ENCODE measurements around the gene CACNA1A. TPM values are rescaled to one million over a fixed set of nuclear protein-coding genes. Genes with fewer than 3 reads are reported as not detected.

CACNA1A gene
- total and polyA plus RNA-seq, 8 donors, result 0.58 to 12.5 (median 3.8) TPM; not detected in 1

GRCh38 chr19:13214036-13214730 lies 292.1 kb downstream of the CACNA1A start:
- Histone ChIP-seq H3K4me1 (peaks cover 0 to 3% (median 1%) of the 10 kb centered on the region in 4 donors), H3K27me3 (no peaks in the 10 kb centered on the region), H3K27ac (no peak overlapping the region), H3K36me3 (no peaks in the 10 kb centered on the region), H3K9me3 (no peaks in the 10 kb centered on the region), H3K4me3 (no peak overlapping the region)
- intact Hi-C loops (cut with DNase I; ENCODE audit: low total_unique reads), result no loop called here
- TF ChIP-seq CTCF (IDR thresholded peaks at IDR 0.05) (no peak), EP300 (IDR thresholded peaks at IDR 0.05) (no peak), POLR2A (IDR thresholded peaks at IDR 0.05) (no peak), POLR2AphosphoS5 (IDR thresholded peaks at IDR 0.05) (no peak)
- 91 to 96% (median 92%) methylated on average over 12 to 19 of the region's 19 CpGs for WGBS, 5 donors
- no peak for DNase-seq

- intact Hi-C loops (cut with DNase I; ENCODE audit: low total_unique reads), result no loop called here
- Histone ChIP-seq H3K36me3 (no peaks in the 10 kb centered on the region), H3K4me3 (no peak overlapping the region), H3K27ac (no peak overlapping the region), H3K27me3 (no peaks in the 10 kb centered on the region), H3K4me1 (peaks cover 0 to 12% (median 8%) of the 10 kb centered on the region in 4 donors), H3K9me3 (no peaks in the 10 kb centered on the region)
- WGBS, 5 donors, result 58 to 68% (median 63%) methylated on average over 7 of the region's 7 CpGs
- no peak for TF ChIP-seq POLR2AphosphoS5 (IDR thresholded peaks at IDR 0.05)
- peak in 5 of 7 experiments; percentile 3 to 59 (median 28) for TF ChIP-seq CTCF (IDR thresholded peaks at IDR 0.05)
- peak; percentile 75 to 76 for DNase-seq
These were observed 293.4 kb downstream of the CACNA1A start for GRCh38 chr19:13212759-13213330.

GRCh38 chr19:13211426-13212308 lies 294.6 kb downstream of the CACNA1A start:
- Histone ChIP-seq H3K9me3 (no peaks in the 10 kb centered on the region), H3K36me3 (no peaks in the 10 kb centered on the region), H3K27ac (no peak overlapping the region), H3K4me1 (peaks cover 4 to 22% (median 17%) of the 10 kb centered on the region in 4 donors), H3K4me3 (no peak overlapping the region), H3K27me3 (no peaks in the 10 kb centered on the region)
- DNase-seq, result no peak
- 87 to 93% (median 90%) methylated on average over 7 to 16 of the region's 16 CpGs for WGBS, 5 donors
- intact Hi-C loops (cut with DNase I; ENCODE audit: low total_unique reads), result no loop called here
- no peak for TF ChIP-seq POLR2AphosphoS5 (IDR thresholded peaks at IDR 0.05)
- no peak for TF ChIP-seq POLR2A (IDR thresholded peaks at IDR 0.05)
- TF ChIP-seq CTCF (IDR thresholded peaks at IDR 0.05), result no peak
- TF ChIP-seq EP300 (IDR thresholded peaks at IDR 0.05), result no peak

- TF ChIP-seq CTCF (IDR thresholded peaks at IDR 0.05) (no peak), POLR2A (IDR thresholded peaks at IDR 0.05) (no peak), POLR2AphosphoS5 (IDR thresholded peaks at IDR 0.05) (no peak), EP300 (IDR thresholded peaks at IDR 0.05) (no peak)
- Histone ChIP-seq H3K4me3 (no peak overlapping the region), H3K27me3 (no peaks in the 10 kb centered on the region), H3K27ac (no peak overlapping the region), H3K4me1 (peaks cover 4 to 22% (median 17%) of the 10 kb centered on the region in 4 donors), H3K36me3 (no peaks in the 10 kb centered on the region), H3K9me3 (no peaks in the 10 kb centered on the region)
- intact Hi-C loops (cut with DNase I; ENCODE audit: low total_unique reads), result no loop called here
- 76 to 87% (median 80%) methylated on average over 6 to 20 of the region's 20 CpGs for WGBS, 5 donors
- no peak for DNase-seq
These were observed 295.3 kb downstream of the CACNA1A start for GRCh38 chr19:13210941-13211340.
